GM13977 (cell line): ENCODE data around the gene TBC1D10A.
A peak's percentile ranks its signal among the peaks of the same experiment; 100 is the strongest.

ENCODE experiments used
- DNase-seq: peaks from one replicate; pipeline ENCODE4 v3.0.0; 2012; ENCODE audit warnings: low spot score
- CTCF ChIP-seq: IDR thresholded peaks from 2 replicates; pipeline ENCODE4 v1.5.1; 2012; ENCODE audit warnings: mild to moderate bottlenecking, control low read depth; ENCODE audit not compliant: insufficient read depth; ENCODE audit errors: extremely low read depth, missing control alignments
- in situ Hi-C: fragments of 300-500 bp; cut with MboI; formaldehyde crosslinking; loops from one replicate; pipeline ENCODE4 v1.12.0; 2022; ENCODE audit warnings: low sequenced_read_pairs, low pct_unique_long_range_greater_than_20kb, mixed read lengths, inconsistent platforms; ENCODE audit not compliant: unreplicated experiment

TBC1D10A gene, protein sequence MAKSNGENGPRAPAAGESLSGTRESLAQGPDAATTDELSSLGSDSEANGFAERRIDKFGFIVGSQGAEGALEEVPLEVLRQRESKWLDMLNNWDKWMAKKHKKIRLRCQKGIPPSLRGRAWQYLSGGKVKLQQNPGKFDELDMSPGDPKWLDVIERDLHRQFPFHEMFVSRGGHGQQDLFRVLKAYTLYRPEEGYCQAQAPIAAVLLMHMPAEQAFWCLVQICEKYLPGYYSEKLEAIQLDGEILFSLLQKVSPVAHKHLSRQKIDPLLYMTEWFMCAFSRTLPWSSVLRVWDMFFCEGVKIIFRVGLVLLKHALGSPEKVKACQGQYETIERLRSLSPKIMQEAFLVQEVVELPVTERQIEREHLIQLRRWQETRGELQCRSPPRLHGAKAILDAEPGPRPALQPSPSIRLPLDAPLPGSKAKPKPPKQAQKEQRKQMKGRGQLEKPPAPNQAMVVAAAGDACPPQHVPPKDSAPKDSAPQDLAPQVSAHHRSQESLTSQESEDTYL

DNA sequence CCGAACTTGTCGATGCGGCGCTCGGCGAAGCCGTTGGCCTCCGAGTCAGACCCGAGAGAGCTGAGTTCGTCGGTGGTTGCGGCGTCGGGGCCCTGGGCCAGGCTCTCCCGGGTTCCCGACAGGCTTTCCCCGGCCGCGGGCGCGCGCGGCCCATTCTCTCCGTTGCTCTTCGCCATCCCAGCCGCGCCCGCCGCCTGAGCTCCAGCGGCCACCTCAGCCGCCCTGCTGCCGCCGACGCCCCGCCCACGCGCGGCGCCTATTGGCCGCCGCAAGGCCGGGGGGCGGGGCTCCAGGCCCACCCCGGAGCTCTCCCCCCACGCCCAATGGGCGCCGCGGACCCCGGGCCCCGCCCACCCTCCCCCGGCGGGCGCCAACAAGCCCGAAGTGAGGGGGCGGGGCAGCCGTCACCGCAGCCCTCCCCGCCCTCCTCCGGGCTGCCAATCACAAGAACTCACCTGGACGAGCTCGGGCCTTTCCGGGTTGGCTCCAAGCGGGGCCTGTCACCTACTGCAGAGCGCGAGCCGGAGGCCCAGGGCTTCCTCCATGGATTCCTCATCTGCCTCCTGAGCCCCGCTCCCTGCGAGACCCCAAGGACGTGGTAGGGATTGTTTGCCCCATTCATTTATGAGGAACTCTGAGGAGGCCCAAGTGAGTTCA lies at the start of gene TBC1D10A:
Gene TBC1D10A (minus strand): TSS at position 236 of the 657 bp plus-strand sequence. CDS start 60 bp downstream, at position 176.
- in situ Hi-C loops = no loop called here
- TF ChIP-seq CTCF = no peak
- DNase-seq = peak; percentile 100

- TF ChIP-seq CTCF = no peak
- in situ Hi-C loops = loop anchor here (25.0 kb wide), 1 partner anchor 263 kb away; no protein-coding TSS in a partner anchor
- DNase-seq = no peak
These were observed 48.6 kb upstream of the TBC1D10A start for GRCh38 chr22:30375312-30375849.

DNA sequence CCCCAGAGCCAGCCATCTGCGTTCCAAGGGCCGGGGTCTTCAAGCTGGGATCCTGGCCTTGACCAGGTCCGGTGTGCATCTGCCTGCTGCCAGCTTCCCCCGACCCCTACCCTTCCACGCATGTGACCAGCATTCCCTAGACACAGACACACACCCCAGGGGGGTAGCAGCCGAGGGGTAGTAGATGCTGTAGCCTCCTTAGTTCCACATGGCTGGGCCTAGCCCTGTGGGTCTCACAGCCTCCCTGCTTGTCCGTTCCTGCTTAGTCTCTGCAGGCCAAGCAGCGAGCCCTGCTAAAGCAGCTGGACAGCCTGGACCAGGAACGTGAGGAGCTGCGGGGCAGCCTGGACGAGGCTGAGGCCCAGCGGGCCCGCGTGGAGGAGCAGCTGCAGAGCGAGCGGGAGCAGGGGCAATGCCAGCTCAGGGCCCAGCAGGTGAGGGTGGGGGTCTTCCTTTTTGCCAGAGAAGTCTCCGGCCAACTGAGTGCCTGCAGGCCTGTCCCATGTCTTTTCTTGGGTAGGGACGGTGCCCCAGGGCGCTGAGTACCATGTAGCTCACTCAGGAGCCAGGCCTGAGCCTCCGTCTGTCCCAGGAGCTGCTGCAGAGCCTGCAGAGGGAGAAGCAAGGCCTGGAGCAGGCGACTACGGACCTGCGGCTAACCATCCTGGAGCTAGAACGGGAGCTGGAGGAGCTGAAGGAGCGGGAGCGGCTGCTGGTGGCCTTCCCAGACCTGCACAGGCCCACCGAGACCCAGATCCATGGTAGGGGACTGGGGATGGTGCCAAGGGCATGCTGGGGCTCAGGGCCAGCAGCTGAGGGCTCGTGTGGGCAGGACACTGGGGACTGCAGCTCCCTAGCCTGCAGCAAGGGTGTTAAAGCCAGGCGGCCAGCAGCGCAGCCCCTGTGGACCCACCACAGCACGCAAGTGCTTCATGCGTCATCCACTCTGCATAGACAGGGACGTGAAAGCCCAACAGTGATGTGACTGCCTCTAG lies 46.9 kb upstream of the TBC1D10A start:
- no peak for DNase-seq
- in situ Hi-C loops = no loop called here
- no peak for TF ChIP-seq CTCF

DNA sequence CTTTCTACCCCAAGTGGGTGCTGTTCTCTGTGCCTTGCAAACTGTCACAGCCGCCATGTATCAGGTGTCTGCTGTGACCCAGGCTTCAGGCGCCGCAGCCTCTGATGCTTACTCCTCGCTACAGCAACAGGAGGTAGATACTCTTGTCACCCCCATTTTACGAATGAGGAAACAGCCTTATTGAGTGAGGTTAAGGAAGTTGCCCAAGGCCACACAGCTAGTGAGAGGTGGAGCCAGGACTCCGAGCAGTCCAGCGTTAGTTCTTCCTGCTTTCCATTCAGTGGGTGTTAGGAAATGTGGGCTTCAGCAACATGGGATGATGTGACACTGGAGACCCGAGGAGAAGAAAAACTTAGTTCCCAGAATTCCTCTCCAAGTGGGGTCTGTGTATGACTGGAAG lies 46.2 kb upstream of the TBC1D10A start:
- no peak for DNase-seq
- in situ Hi-C loops = no loop called here
- no peak for TF ChIP-seq CTCF

- in situ Hi-C loops = no loop called here
- DNase-seq = no peak
- TF ChIP-seq CTCF = no peak
These were observed 45.2 kb upstream of the TBC1D10A start for GRCh38 chr22:30371981-30372380.
